ENCODE results near the gene SCGB1C2.
A peak's percentile ranks its signal among the peaks of the same experiment; 100 is the strongest.

The SCGB1C2 gene

GRCh38 chr17:147796-148740 lies 10.7 kb downstream of the SCGB1C2 start:
- DNase-seq (ENCODE audit: low spot score) (no peak), FAIRE-seq (no peak)

GRCh38 chr17:148757-149156 lies 11.4 kb downstream of the SCGB1C2 start:
- no peak for DNase-seq (ENCODE audit: low spot score)
- FAIRE-seq, result no peak

- FAIRE-seq, result no peak
Observed at GRCh38 chr17:149231-149630, 11.9 kb downstream of the SCGB1C2 start.

GRCh38 chr17:149897-150584 lies 12.7 kb downstream of the SCGB1C2 start:
- DNase-seq (ENCODE audit: low spot score), result no peak
- FAIRE-seq, result no peak

More at GRCh38 chr17:149231-149630, 11.9 kb downstream of the SCGB1C2 start:
- DNase-seq (ENCODE audit: low spot score), result no peak

GRCh38 chr17:151004-151403 lies 13.6 kb downstream of the SCGB1C2 start:
- DNase-seq (ENCODE audit: low spot score) (no peak), FAIRE-seq (no peak)

GRCh38 chr17:151886-152859 lies 14.8 kb downstream of the SCGB1C2 start:
- FAIRE-seq (no peak), DNase-seq (ENCODE audit: low spot score) (peak; percentile 4)

GRCh38 chr17:152860-153420 lies 15.6 kb downstream of the SCGB1C2 start:
- FAIRE-seq (no peak), DNase-seq (ENCODE audit: low spot score) (no peak)

- FAIRE-seq, result no peak
Observed at GRCh38 chr17:153851-154250, 16.5 kb downstream of the SCGB1C2 start.

GRCh38 chr17:155576-155975 lies 18.2 kb downstream of the SCGB1C2 start:
- DNase-seq (ENCODE audit: low spot score) (no peak), FAIRE-seq (no peak)

More at GRCh38 chr17:153851-154250, 16.5 kb downstream of the SCGB1C2 start:
- DNase-seq (ENCODE audit: low spot score), result no peak

- DNase-seq (ENCODE audit: low spot score) (no peak), FAIRE-seq (no peak)
Observed at GRCh38 chr17:156094-156621, 18.8 kb downstream of the SCGB1C2 start.

- no peak for DNase-seq (ENCODE audit: low spot score)
- no peak for FAIRE-seq
Observed at GRCh38 chr17:156946-157345, 19.6 kb downstream of the SCGB1C2 start.

- DNase-seq (ENCODE audit: low spot score) (no peak), FAIRE-seq (no peak)
Observed at GRCh38 chr17:157901-158300, 20.5 kb downstream of the SCGB1C2 start.

GRCh38 chr17:158379-158778 lies 21.0 kb downstream of the SCGB1C2 start:
- FAIRE-seq (no peak), DNase-seq (ENCODE audit: low spot score) (no peak)

- no peak for FAIRE-seq
- DNase-seq (ENCODE audit: low spot score), result no peak
Observed at GRCh38 chr17:159609-160008, 22.2 kb downstream of the SCGB1C2 start.

GRCh38 chr17:160336-160735 lies 23.0 kb downstream of the SCGB1C2 start:
- no peak for FAIRE-seq
- no peak for DNase-seq (ENCODE audit: low spot score)

GRCh38 chr17:161481-161880 lies 24.1 kb downstream of the SCGB1C2 start:
- no peak for DNase-seq (ENCODE audit: low spot score)
- no peak for FAIRE-seq

GRCh38 chr17:162689-163088 lies 25.3 kb downstream of the SCGB1C2 start:
- DNase-seq (ENCODE audit: low spot score), result no peak
- no peak for FAIRE-seq

GRCh38 chr17:163514-164098 lies 26.2 kb downstream of the SCGB1C2 start:
- DNase-seq (ENCODE audit: low spot score) (no peak), FAIRE-seq (no peak)

GRCh38 chr17:164303-165235 lies 27.2 kb downstream of the SCGB1C2 start:
- FAIRE-seq (no peak), DNase-seq (ENCODE audit: low spot score) (peak; percentile 20)

All from RCC 7860 (cell line).